Measurements from ENCODE around the gene RHOBTB1.

The RHOBTB1 gene

DNA sequence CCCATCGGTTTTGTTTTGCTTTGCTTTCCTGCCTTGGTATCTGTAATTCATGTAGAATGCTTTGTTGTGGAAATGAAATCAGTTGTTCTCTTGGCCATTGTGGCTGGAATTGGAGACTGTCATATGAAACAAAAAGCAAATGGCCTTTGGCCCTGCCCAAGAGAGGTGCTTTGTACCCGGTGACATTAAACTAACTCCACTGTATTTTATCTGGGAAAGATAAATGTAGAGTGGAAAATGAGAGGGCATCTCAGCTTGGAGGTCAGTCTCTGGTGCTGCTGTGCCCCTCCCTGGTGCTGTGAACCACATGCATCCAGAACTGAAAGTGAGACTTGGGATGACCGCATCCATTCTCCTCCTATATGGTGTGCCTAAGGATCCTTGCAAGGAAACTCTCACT is 90.3 kb downstream of the RHOBTB1 start:
- Histone ChIP-seq H3K36me3 (ENCODE audit: control insufficient read depth, low read length) (no peaks in the 10 kb centered on the region), H4K20me1 (ENCODE audit: control insufficient read depth, insufficient read depth, low read depth, low read length) (no peaks in the 10 kb centered on the region), H3K4me3 (ENCODE audit: low read length) (no peak overlapping the region), H3K4me1 (ENCODE audit: control insufficient read depth, low read length) (no peaks in the 10 kb centered on the region), H3K27ac (ENCODE audit: low read depth, low read length) (no peak overlapping the region), H3K9me3 (ENCODE audit: control insufficient read depth, insufficient read depth, low read length) (no peaks in the 10 kb centered on the region), H3K4me2 (ENCODE audit: low read length) (no peak overlapping the region), H3K27me3 (ENCODE audit: control insufficient read depth, low read length) (peaks cover 3% of the 10 kb centered on the region; the same call in 1 of the 2 replicates), H3K9me2 (replicated peaks; ENCODE audit: control insufficient read depth, low read length) (no peaks in the 10 kb centered on the region), H3K79me2 (ENCODE audit: control insufficient read depth, low read length) (no peaks in the 10 kb centered on the region), H3F3A (ENCODE audit: control insufficient read depth, insufficient read depth) (no peaks in the 10 kb centered on the region)
- TF ChIP-seq, protein P1, sequence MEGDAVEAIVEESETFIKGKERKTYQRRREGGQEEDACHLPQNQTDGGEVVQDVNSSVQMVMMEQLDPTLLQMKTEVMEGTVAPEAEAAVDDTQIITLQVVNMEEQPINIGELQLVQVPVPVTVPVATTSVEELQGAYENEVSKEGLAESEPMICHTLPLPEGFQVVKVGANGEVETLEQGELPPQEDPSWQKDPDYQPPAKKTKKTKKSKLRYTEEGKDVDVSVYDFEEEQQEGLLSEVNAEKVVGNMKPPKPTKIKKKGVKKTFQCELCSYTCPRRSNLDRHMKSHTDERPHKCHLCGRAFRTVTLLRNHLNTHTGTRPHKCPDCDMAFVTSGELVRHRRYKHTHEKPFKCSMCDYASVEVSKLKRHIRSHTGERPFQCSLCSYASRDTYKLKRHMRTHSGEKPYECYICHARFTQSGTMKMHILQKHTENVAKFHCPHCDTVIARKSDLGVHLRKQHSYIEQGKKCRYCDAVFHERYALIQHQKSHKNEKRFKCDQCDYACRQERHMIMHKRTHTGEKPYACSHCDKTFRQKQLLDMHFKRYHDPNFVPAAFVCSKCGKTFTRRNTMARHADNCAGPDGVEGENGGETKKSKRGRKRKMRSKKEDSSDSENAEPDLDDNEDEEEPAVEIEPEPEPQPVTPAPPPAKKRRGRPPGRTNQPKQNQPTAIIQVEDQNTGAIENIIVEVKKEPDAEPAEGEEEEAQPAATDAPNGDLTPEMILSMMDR (IDR thresholded peaks at IDR 0.05; ENCODE audit: low read depth, low read length, poor library complexity, severe bottlenecking): no peak
- TF ChIP-seq EZH2phosphoT487 (IDR thresholded peaks at IDR 0.05; ENCODE audit: borderline replicate concordance, low read length): no peak

DNA sequence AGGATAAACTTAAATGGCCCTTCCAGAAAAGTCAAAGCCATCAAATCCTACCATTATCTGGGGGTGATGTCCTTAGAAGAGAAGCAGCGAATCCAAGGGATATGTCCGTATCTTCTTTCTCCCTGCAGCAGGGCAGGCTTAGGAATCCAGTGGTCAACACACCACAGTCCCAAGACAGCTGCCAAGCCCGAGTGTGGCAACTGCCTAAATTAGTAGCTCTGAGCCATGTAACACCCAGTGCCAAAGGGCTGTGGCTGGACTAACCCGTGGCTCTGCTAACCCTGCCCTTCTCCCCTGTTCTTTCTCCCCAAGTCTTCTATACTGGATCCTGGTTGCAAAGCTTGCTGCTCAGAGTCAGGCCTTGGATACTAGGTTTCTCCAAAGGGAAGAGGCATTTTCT is 90.9 kb downstream of the RHOBTB1 start:
- H3K4me2 ChIP-seq (ENCODE audit: low read length): no peak overlapping the region
- no peaks in the 10 kb centered on the region for H4K20me1 ChIP-seq (ENCODE audit: control insufficient read depth, insufficient read depth, low read depth, low read length)
- no peaks in the 10 kb centered on the region for H3K9me3 ChIP-seq (ENCODE audit: control insufficient read depth, insufficient read depth, low read length)
- TF ChIP-seq, protein P1 (IDR thresholded peaks at IDR 0.05; ENCODE audit: low read depth, low read length, poor library complexity, severe bottlenecking): no peak
- no peak for TF ChIP-seq EZH2phosphoT487 (IDR thresholded peaks at IDR 0.05; ENCODE audit: borderline replicate concordance, low read length)
- H3K79me2 ChIP-seq (ENCODE audit: control insufficient read depth, low read length): no peaks in the 10 kb centered on the region
- H3K27ac ChIP-seq (ENCODE audit: low read depth, low read length): no peak overlapping the region
- no peaks in the 10 kb centered on the region for H3F3A ChIP-seq (ENCODE audit: control insufficient read depth, insufficient read depth)
- H3K27me3 ChIP-seq (ENCODE audit: control insufficient read depth, low read length): peaks cover 3% of the 10 kb centered on the region; the same call in 1 of the 2 replicates
- no peaks in the 10 kb centered on the region for H3K9me2 ChIP-seq (replicated peaks; ENCODE audit: control insufficient read depth, low read length)
- H3K4me3 ChIP-seq (ENCODE audit: low read length): no peak overlapping the region
- H3K4me1 ChIP-seq (ENCODE audit: control insufficient read depth, low read length): no peaks in the 10 kb centered on the region
- H3K36me3 ChIP-seq (ENCODE audit: control insufficient read depth, low read length): no peaks in the 10 kb centered on the region

DNA sequence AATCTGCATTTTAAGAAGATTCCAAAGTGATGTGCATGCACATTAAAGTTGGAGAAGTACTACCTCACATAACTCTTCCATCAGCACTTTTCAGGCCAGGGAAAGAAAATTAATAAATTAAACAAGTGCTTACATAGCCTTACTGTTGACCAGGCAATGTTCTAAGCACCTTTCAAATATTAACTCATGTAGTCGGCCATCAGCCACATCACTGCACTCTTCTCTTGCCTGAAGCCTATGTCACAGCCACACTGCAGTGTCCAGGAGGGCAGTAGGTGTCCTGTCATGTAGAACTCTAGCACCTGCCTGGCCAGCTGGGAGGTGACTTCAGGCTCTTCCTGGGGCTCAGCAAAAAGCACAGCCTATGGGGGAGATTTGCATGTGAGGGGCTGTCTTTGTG is 94.2 kb downstream of the RHOBTB1 start:
- Histone ChIP-seq H3K9me2 (replicated peaks; ENCODE audit: control insufficient read depth, low read length) (no peaks in the 10 kb centered on the region), H3K79me2 (ENCODE audit: control insufficient read depth, low read length) (no peaks in the 10 kb centered on the region), H3K4me2 (ENCODE audit: low read length) (no peak overlapping the region), H3K9me3 (ENCODE audit: control insufficient read depth, insufficient read depth, low read length) (no peaks in the 10 kb centered on the region), H3F3A (ENCODE audit: control insufficient read depth, insufficient read depth) (no peaks in the 10 kb centered on the region), H3K36me3 (ENCODE audit: control insufficient read depth, low read length) (no peaks in the 10 kb centered on the region), H3K27ac (ENCODE audit: low read depth, low read length) (no peak overlapping the region), H3K4me3 (ENCODE audit: low read length) (no peak overlapping the region), H3K4me1 (ENCODE audit: control insufficient read depth, low read length) (no peaks in the 10 kb centered on the region), H3K27me3 (ENCODE audit: control insufficient read depth, low read length) (peaks cover 3% of the 10 kb centered on the region; the same call in 1 of the 2 replicates), H4K20me1 (ENCODE audit: control insufficient read depth, insufficient read depth, low read depth, low read length) (no peaks in the 10 kb centered on the region)
- TF ChIP-seq, protein P1 (IDR thresholded peaks at IDR 0.05; ENCODE audit: low read depth, low read length, poor library complexity, severe bottlenecking): no peak
- TF ChIP-seq EZH2phosphoT487 (IDR thresholded peaks at IDR 0.05; ENCODE audit: borderline replicate concordance, low read length): no peak

Data from DOHH2 (cell line).